HG03520 (cell line): ENCODE measurements around the gene PLEKHO2.

Experiments used
- ATAC-seq: cut with Tn5 transposase; IDR thresholded peaks from one replicate; pipeline ENCODE4 v1.9.1; 2021; ENCODE audit warnings: mild to moderate bottlenecking, moderate library complexity; ENCODE audit not compliant: unreplicated experiment

PLEKHO2 gene

DNA sequence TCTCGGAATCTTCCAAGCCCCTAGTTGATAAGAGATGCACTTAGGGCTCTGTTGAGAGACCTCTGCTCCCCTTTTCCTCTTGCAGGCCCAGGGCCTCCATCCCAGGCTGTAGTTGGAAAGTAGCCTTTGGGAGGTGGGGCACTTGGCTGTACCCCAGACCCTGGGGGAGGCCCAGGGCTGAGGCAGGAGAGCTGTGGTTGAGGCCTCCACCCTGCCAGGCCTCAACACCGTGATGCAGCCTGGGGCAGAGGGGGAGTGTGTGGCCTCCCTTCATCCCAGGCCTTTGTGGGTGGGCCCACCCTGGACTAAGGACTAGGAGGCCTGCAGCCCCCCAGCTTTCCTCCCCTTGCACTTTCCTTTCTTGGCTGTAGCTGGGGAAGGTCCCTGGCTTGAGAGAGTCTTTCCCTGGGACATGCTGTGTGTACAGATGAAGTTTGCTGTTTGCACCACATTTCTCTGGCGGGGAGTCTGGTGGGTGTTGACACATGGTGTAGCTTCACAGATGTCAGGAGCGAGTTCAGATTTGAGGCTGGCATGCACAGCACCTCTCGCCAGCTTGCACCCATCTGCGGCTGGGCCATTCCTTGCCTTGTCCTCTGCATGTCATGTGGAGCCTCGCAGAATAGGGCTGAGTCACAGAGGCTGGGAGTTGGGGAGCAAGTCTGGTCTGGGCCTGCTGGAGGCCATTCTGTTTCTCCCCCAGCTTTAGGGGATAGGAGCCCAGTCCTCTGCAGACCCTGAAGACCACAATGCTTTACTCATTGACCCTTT, 13.7 kb downstream of the PLEKHO2 start:
- ATAC-seq: no peak

DNA sequence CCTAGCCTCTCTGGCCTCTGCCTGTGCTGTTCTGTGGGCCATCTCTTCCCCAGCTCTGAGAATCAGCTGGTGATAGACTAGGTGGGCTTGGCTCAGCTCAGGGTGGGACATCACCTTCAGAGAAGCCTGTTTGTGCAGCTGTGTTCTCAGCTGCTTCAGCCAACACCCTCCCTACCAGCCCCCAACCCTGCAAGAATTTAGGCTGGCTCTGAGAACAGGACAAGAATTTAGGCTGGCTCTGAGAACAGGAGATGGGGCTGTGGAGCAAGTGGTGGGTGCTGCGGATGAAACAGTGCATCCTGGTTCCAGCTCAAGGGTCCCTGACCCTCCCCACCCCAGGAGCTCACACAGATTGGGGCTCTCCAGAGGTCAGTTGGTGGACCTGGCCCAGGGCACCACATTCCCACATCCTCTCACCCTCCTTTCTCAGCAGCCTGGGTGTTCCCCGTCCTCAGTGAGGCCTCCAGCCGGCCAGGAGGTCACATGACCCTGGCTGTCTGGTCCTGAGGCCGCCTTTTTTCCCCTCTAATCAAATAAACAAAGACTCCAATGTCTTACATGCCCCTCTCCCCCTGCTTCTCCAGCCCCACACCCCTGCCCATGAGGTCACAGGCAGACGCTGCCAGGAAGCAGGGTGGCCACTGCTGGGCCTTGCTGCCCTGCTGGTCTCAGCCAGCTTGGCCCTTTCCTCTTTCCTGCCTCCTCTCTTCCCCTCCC, 14.9 kb downstream of the PLEKHO2 start:
- no peak for ATAC-seq

DNA sequence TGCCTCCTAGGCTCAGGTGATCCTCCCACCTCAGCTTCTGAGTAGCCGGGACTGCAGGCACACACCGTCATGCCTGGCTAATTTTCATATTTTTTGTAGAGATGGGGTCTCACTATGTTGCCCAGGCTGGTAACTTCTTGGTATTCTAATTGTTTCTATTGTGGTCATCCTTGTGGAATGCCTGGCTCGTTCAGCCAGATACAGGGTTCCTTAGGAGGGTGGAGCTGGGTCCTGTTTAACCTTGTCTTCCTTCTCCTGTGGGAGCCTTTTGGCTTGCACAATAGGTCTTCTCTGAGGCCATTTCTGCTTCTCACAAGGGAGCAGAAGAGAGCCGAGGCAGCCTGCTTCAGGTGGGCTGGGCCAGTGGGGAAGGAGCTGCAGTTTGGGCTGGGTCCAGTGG, 15.7 kb downstream of the PLEKHO2 start:
- ATAC-seq: no peak

DNA sequence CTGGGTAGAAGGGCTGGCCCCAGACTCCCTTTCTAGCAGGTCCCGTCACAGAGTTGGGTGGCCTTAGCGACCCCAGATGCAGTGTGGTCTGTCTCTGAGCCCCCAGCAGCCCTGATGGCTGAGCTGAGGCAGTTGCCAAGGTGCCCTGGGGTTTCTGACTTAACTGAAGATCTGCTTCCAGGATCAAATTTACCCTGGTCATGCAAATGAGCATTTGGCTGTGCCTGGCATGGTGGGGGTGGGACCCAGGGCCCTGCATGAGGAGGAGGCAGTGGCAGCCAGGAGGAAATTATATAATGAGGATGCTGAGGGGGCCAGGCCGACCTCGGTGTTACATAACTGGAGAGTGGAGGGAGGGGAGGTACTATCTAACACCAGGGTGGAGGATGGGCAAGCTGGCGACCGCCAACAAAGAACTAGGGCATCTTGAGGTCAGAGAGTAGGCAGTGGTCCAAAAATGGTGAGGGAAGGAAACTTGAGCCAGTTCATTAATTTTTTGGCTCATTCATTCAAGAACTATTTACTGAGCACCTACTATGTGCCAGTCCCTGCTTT, 16.4 kb downstream of the PLEKHO2 start:
- ATAC-seq: no peak

DNA sequence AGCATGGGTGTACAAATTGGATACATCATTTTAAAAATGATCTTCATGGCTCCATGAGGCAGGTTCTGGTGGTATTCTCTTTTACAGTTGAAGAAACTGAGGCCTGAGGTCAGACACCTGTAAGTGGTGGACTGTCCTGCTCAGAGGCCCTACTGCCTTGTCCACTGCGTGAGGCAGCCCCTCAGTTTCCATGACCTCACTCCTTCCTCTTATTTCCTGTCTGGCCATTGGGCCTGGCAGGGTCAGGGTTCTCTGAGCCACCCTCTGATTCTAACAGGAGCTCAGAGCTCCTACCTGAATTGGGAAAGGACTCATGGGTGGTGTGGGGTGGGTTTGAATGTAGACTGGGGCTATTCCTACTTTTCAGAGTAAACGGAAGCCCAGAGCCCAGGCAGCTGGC, 17.5 kb downstream of the PLEKHO2 start:
- ATAC-seq: no peak

DNA sequence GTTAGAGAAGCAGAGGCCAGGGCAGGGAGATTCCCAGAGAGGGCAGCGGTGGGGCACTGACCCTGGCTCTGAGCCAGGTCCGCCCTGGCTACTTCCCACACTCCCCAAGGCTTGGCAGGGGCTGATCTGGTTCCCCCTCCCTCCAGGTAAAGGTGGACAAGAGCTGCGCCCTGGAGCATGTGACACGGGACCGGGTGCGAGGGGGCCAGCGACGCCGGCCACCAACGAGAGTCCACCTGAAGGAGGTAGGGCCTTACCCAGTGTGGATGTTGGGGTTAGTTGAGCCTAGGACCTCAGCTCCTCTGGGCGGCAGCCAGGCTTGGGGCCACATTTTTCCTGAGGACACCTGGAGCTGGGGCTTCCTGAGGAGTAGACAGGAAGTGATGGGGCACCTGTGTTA, 19.6 kb downstream of the PLEKHO2 start:
- no peak for ATAC-seq

DNA sequence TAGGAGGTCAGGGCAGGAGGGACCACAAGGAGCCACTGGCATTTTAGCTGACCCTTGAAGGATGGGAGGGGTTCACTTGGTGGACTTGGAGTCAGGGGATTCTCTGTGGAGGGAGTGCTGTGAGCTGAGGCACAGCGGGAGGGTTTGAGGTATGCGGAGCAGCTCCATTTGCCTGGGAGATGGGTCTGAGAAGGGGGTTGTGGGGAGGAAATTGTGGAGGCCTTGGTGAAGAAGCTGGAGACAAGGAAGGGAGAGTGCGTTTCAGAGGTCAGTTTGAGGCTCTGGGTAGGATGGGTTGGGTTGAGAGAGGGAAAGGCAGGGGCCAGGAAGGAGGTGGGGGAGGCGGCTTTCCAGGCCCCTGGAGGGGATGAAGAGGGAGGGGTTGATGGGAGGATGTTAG, 20.2 kb downstream of the PLEKHO2 start:
- ATAC-seq: no peak

DNA sequence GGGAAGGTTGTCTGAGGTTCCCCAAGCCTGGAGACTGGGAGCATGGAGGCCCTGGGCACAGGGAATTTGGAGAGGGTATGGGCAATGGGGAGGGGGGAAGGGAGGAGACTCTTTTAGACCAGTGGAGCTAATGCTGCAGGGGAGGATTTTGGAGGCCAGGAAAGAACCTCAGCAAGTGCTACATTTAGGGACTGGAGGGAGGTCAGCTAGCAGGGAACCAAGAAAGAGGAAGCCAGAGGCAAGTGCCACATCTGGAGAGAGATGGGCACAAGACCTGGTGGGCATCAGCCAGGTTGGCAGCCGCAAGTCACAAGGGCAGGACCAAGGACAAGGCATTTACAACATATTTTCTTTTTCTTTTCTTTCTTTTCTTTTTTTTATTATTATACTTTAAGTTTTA, 20.7 kb downstream of the PLEKHO2 start:
- ATAC-seq: no peak

DNA sequence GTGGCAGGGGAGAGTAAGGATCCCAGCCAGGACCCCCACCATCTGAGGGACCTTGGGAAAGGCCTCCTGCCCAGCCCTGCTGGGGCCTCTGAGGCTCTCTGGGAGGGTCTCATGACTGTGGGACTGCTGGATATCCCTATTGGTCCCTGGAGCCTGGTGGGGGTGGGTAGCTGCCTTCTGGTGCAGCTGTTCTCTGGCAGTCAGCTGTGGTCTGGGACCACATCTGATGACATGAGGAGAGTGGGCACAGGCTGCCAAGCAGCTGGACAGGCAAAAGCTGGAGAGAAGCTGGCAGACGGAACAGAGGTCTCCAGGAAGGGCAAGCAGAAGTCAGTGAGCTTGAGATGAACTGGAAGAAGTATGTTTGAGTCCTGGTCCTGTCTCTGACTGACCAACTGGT, 22.4 kb downstream of the PLEKHO2 start:
- ATAC-seq: no peak

DNA sequence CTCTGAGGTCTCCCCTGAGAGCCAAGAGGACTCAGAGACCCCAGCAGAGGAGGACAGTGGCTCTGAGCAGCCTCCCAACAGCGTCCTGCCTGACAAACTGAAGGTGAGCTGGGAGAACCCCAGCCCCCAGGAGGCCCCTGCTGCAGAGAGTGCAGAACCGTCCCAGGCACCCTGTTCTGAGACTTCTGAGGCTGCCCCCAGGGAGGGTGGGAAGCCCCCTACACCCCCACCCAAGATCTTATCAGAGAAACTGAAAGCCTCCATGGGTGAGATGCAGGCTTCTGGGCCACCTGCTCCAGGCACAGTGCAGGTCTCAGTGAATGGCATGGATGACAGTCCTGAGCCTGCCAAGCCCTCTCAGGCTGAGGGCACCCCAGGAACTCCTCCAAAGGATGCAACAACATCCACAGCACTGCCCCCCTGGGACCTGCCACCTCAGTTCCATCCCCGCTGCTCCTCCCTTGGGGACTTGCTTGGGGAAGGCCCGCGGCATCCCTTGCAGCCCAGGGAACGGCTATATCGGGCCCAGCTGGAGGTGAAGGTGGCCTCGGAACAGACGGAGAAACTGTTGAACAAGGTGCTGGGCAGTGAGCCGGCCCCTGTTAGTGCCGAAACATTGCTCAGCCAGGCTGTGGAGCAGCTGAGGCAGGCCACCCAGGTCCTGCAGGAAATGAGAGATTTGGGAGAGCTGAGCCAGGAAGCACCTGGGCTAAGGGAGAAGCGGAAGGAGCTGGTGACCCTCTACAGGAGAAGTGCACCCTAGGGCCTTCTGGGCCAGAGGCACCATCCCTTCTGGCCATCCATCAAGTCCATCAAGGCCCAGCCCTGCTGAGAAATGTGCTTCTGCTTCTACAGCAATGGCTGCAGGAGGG, 23.6 kb downstream of the PLEKHO2 start:
- no peak for ATAC-seq

DNA sequence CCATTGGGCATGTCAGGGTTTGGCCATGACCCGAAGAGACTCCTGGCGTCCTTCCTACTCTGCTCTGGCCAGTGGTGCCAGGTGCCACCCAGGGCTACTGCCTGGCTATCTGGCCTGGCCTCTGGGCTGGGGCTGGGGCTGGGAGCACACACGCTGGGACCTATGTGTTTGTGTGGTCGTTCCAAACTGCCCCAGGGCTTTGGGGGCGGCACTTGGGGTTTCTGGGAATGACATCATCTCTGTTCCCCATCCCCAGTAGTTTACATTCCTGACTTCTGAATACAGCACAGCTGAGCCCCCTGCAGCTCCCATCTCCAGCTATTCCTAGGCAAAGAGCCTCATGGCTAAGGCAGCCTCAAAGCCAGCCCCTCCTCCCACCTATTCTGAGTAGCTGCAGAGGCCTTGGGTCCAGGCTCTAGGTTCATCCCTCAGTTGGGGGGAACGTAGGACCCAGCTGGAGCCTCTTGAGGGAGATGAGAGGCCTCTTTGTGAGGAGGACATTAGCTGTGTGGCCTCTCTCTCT, 24.3 kb downstream of the PLEKHO2 start:
- no peak for ATAC-seq

DNA sequence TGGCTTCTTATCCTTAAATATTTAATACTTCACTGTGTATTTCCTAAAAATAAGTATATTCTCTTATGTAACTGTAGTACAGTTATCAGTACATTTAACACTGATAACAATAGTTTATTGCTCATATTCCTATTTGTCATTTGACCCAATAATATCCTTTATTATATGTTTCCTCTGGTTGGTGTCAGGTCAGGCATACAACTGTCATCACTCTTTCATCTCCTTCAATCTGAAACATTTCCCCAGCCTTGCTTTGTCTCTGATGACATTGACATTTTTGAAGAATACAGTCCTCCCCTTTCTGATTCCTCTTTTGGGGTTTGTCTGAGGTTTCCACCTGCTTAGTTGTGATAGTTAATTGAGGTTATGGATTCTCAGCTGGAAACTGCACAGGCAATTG, 27.8 kb downstream of the PLEKHO2 start:
- no peak for ATAC-seq

DNA sequence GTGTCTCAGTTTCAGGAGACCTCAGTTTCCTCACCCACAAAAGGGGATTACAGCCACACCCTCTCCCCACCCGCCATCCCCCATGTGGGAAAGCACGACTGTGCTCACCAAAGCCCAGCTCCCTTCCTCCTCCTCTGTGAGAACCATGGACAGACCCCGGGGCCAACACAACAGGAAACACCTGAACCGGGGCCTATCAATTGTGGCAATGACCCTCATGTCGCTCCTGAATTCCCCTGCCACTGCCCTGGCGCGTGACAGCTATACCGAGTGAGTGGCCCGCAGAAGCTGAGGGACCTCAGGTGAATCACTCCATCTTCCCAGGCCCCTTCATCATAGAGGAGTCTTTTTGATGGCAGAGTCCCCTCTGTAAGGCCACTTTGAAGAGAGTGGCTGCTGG, 28.6 kb downstream of the PLEKHO2 start:
- ATAC-seq: no peak

DNA sequence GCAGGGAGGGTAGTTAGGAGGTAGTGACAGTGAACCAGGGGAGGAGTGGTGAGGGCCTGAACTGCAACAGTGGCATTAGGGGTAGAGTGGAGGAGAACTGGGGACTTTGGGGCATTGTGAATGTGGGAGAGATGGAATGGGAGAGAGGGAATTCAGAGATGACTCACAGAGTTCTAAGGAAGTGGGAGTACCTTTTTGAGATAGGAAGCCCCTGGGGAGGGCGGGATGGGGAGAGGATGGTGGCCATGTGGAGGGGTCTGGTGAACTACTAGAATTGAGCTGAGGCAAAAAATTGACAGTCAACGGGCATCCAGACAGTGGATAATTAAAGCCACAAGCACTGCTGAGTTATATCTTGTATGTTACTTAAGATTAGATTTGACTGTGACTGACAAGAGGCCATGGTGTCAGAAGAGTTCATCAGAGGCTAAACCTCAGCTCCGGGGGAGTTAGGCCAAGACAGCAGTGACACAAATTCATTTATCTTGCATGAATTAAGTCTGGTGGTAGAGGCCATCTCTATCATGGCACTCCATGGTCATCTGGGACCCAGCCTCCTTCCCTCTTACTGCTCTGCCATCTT, 34.0 kb downstream of the PLEKHO2 start:
- ATAC-seq: no peak

DNA sequence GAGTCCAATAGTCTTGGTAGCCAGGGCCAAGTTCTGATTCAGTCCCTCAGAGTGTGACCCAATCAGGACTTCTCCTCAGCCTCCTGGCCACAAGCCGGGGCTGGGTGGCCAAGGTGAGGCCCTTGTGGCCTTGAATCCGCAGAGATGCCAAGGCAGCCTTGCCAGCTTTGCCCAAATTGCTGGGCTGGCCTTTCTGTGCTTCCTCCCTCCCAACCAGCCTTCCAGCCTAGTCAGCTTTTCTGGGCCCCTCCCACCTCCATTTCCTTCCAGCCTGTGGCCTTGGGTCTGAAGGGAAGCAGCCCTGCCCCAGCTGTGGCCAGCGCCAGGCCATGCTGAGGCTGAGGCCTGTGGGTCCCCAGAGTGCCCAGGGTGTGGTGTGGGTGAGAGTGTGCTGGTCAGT, 35.7 kb downstream of the PLEKHO2 start:
- ATAC-seq: no peak

DNA sequence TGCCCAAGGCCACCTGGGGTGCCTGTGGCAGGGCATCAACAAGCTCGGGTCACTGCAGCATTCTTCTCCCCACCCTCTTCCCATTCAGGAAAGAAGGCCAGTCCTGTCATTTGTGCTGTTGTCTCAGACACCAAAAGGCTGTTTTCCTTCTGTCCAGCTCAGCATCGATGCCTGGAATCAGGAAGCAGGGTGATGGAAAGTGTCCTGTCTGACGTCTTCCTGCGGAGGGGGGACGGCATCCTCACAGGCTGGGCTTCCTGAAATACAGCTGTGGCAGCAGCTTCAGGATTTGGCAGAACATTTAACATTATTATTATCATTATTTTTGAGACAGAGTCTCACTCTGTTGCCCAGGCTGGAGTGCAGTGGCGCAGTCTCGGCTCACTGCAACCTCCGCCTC, 37.0 kb downstream of the PLEKHO2 start:
- ATAC-seq: no peak

DNA sequence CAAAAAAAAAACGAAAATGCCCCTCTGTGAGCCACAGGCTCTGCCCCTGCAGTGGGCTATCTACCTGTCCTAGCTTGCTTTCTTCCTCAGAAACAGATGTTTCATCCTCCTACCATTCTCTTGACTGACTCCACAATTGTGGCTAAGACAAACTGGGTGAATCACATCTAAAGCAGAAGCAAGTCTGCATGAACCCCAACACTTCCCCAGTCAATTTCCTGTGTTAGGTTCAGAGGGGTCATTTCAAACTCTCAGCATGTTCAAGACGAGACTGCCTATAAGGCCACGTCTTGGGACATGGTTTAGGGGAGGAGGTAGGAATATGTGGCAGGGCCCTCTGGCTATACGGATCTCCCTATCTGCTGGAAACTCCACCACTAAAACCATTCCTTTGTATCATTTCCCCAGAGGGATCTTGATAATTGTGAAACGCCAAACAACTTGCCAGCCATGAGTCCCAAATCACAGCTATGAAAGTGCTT, 41.4 kb downstream of the PLEKHO2 start:
- ATAC-seq: peak; percentile 40

DNA sequence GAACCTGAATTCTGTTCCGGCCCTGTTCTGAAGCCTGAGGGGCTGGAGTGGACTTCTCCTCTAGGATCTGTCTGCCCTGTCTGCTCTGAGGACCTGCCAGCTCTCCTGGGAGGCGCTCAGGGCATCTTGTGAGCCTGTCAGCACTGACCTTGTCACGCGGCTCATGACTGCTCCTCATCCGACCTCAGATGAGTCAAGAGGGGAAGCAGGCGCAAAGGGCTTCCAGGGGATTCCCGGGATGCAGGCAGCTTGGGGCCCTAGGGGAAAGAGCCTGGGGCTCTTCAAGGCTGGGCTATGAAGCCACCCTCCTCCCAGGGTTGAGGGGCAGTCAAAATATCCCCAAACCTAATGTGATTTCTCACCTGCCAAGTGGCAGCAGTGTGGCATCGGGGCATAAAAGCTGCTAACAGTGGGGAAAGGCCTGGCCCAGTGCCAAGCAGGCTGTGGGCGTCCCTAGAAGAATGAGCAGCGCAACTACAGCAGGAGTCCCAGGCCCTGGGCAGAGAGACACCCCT, 42.3 kb downstream of the PLEKHO2 start:
- peak; percentile 53 for ATAC-seq

DNA sequence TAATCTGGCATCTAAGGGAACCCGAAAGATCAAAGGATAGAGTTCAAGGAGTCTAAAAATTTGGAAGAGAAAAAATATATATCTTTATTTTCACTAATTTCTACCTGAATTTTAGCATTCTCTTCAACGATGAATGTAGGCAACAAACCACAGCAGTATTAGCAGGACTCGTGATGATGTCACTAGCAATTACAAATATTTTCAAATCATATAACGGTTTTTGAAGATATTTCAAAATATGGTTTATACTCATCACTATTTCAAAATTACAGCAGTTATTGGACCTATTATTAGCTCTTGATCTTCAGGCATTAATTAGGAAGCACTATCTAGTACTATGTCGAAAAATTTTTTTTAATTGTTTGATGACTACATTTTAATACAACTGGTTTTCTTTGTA, 43.0 kb downstream of the PLEKHO2 start:
- no peak for ATAC-seq

DNA sequence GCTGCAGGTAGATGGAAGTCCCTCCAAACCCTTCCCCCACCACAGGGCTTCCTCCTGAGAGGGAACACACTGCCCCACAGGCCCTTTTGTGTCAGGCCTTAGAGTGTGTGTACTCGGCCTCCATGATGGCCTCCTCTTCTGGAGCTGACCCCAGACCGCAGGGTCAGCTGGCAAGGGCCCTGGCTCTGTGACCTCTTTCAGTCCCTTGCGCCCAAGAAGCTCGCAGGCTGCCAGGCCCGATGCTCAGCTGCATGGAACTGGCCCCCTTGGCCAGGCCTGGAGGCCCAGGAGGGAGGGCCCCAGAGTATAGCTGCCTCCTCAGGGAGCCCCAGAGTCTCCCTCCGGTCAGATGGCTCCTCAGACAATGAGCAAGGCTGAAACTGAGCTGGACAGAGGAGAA, 46.6 kb downstream of the PLEKHO2 start:
- no peak for ATAC-seq
